ENCODE results near the gene SLC2A9.

DNA sequence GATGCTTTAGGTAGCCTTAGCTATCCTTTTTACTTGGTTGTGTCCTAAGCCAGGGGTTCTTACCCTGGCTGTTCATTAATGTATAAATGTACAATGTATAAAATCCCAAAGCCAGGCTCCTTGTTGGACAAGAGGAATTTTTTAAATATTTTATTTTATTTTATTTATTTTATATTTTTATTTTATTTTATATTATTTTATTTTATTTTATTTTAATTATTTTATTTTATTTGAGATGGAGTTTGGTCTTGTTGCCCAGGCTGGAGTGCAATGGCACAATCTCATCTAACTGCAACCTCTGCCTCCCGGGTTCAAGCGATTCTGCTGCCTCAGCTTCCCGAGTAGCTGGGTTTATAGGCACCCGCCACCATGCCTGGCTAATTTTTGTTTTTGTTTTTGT lies 8.1 kb upstream of the SLC2A9 start:
- TF ChIP-seq, protein P1, sequence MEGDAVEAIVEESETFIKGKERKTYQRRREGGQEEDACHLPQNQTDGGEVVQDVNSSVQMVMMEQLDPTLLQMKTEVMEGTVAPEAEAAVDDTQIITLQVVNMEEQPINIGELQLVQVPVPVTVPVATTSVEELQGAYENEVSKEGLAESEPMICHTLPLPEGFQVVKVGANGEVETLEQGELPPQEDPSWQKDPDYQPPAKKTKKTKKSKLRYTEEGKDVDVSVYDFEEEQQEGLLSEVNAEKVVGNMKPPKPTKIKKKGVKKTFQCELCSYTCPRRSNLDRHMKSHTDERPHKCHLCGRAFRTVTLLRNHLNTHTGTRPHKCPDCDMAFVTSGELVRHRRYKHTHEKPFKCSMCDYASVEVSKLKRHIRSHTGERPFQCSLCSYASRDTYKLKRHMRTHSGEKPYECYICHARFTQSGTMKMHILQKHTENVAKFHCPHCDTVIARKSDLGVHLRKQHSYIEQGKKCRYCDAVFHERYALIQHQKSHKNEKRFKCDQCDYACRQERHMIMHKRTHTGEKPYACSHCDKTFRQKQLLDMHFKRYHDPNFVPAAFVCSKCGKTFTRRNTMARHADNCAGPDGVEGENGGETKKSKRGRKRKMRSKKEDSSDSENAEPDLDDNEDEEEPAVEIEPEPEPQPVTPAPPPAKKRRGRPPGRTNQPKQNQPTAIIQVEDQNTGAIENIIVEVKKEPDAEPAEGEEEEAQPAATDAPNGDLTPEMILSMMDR (IDR thresholded peaks at IDR 0.05; ENCODE audit: poor library complexity): no peak
- TF ChIP-seq EZH2phosphoT487 (IDR thresholded peaks at IDR 0.05; ENCODE audit: low read depth, severe bottlenecking, unreplicated experiment) (no peak), EZH2 (IDR thresholded peaks at IDR 0.05; ENCODE audit: borderline replicate concordance) (no peak)

Measured in hepatocyte (in vitro differentiated cells).